Measurements from ENCODE around the gene SPARC. TPM values are rescaled to one million over a fixed set of nuclear protein-coding genes. Genes with fewer than 3 reads are reported as not detected.
A peak's percentile ranks its signal among the peaks of the same experiment; 100 is the strongest.

SPARC gene
- total RNA-seq, 1 experiment from 2014 or later: 320 TPM

GRCh38 chr5:151721087-151721646, 34.5 kb upstream of the SPARC start:
- peak overlapping the region; percentile 78 for H2AFZ ChIP-seq (ENCODE audit: low read length)
- H3K27ac Mint-ChIP-seq: peak overlapping the region in 2 of 3 experiments; percentile 53 to 66; a peak in 2 of 7 replicates
- H2BK20ac ChIP-seq (ENCODE audit: low read depth, low read length, poor library complexity, severe bottlenecking): no peak overlapping the region

More at GRCh38 chr5:151721087-151721646, 34.5 kb upstream of the SPARC start:
- no peak overlapping the region for H3T11ph ChIP-seq (ENCODE audit: low read length)
- H2BK120ac ChIP-seq (ENCODE audit: low read depth, low read length, poor library complexity, severe bottlenecking): no peak overlapping the region
- no CpG with 5 or more reads among the region's 3 CpGs for WGBS (ENCODE audit: extremely low coverage, insufficient read length, low lambda C conversion rate)
- no peak overlapping the region for H2BK12ac ChIP-seq (ENCODE audit: insufficient read length, low read depth, low read length)
- H3K27me3 ChIP-seq (ENCODE audit: insufficient read depth, low read length): no peaks in the 10 kb centered on the region
- H3K27me3 Mint-ChIP-seq (ENCODE audit: low read depth): peaks cover 1% of the 10 kb centered on the region
- no peak overlapping the region for H4K91ac ChIP-seq (ENCODE audit: insufficient read length, low read depth, low read length)
- H3K4ac ChIP-seq (ENCODE audit: low read depth, low read length): no peak overlapping the region
- H3K18ac ChIP-seq (ENCODE audit: insufficient read length, low read depth, low read length): no peak overlapping the region
- no peak for DNase-seq
- peaks cover 15 to 23% of the 10 kb centered on the region in 2 experiments for H3K4me1 Mint-ChIP-seq
- H4K20me1 ChIP-seq (ENCODE audit: control insufficient read depth, insufficient read depth, insufficient read length): no peaks in the 10 kb centered on the region
- TF ChIP-seq, protein P1, sequence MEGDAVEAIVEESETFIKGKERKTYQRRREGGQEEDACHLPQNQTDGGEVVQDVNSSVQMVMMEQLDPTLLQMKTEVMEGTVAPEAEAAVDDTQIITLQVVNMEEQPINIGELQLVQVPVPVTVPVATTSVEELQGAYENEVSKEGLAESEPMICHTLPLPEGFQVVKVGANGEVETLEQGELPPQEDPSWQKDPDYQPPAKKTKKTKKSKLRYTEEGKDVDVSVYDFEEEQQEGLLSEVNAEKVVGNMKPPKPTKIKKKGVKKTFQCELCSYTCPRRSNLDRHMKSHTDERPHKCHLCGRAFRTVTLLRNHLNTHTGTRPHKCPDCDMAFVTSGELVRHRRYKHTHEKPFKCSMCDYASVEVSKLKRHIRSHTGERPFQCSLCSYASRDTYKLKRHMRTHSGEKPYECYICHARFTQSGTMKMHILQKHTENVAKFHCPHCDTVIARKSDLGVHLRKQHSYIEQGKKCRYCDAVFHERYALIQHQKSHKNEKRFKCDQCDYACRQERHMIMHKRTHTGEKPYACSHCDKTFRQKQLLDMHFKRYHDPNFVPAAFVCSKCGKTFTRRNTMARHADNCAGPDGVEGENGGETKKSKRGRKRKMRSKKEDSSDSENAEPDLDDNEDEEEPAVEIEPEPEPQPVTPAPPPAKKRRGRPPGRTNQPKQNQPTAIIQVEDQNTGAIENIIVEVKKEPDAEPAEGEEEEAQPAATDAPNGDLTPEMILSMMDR (conservative IDR thresholded peaks at IDR 0.05): no peak
- H3K27ac ChIP-seq (ENCODE audit: insufficient read length, low read depth, low read length): no peak overlapping the region
- no peak overlapping the region for H2BK15ac ChIP-seq (ENCODE audit: low read depth, low read length)
- H2BK5ac ChIP-seq (ENCODE audit: insufficient read length, low read length): no peak overlapping the region
- no peaks in the 10 kb centered on the region for H3K79me2 ChIP-seq (ENCODE audit: insufficient read depth, low read length)
- no peak overlapping the region for H3K4me2 ChIP-seq (ENCODE audit: insufficient read depth, insufficient read length, low read length)
- H3K9ac ChIP-seq (ENCODE audit: extremely low read depth, insufficient read length, low read length): no peak overlapping the region
- H4K5ac ChIP-seq (ENCODE audit: insufficient read length, low read depth, low read length): no peak overlapping the region
- peaks cover 0 to 5% (median 0%) of the 10 kb centered on the region in 3 experiments; a peak in 2 of 7 replicates for H3K36me3 Mint-ChIP-seq (ENCODE audit: insufficient read depth in 1 of 3, low read depth in 3 of 3)
- no peaks in the 10 kb centered on the region for H3K23me2 ChIP-seq (ENCODE audit: insufficient read length, low read depth, low read length, poor library complexity, severe bottlenecking)
- H2AK5ac ChIP-seq (ENCODE audit: insufficient read length, low read length): no peak overlapping the region
- H3K23ac ChIP-seq (ENCODE audit: insufficient read length, low read depth, low read length): no peak overlapping the region
- H3K4me3 Mint-ChIP-seq: no peak overlapping the region
- H3K4me1 ChIP-seq (ENCODE audit: insufficient read depth, low read length): peaks cover 7% of the 10 kb centered on the region
- no peaks in the 10 kb centered on the region for H3K9me3 ChIP-seq (ENCODE audit: control insufficient read depth, low read depth, low read length)
- H3K9me3 Mint-ChIP-seq: peaks cover 0 to 4% of the 10 kb centered on the region in 2 experiments; a peak in 4 of 5 replicates
- no peak overlapping the region for H4K8ac ChIP-seq (replicated peaks; ENCODE audit: insufficient read length, low read depth, low read length)
- no peak overlapping the region for H3K14ac ChIP-seq (ENCODE audit: insufficient read depth, low read length)
- no peaks in the 10 kb centered on the region for H3K79me1 ChIP-seq (ENCODE audit: insufficient read depth, low read depth, low read length, poor library complexity, severe bottlenecking)
- H3K56ac ChIP-seq (ENCODE audit: insufficient read length, low read depth, low read length): no peak overlapping the region

All from H9 (cell line).